ENCODE data around the gene CPXM2. TPM values are rescaled to one million over a fixed set of nuclear protein-coding genes. Genes with fewer than 3 reads are reported as not detected.

The CPXM2 gene
- polyA plus RNA-seq, 3 donors = not detected

GRCh38 chr10:123909866-123910265 is 18.3 kb upstream of the CPXM2 start:
- no peaks in the 10 kb centered on the region for H3K36me3 ChIP-seq (replicated peaks in 1 of 2; ENCODE audit: control insufficient read depth in 1 of 2, insufficient read depth in 2 of 2, low read length in 2 of 2)
- no peak for TF ChIP-seq CTCF (IDR thresholded peaks at IDR 0.05)
- no peak overlapping the region for H3K27ac Mint-ChIP-seq
- intact Hi-C loops (cut with micrococcal nuclease) = no loop called here
- no peaks in the 10 kb centered on the region for H3K9me3 ChIP-seq (replicated peaks in 1 of 2; ENCODE audit: control insufficient read depth in 1 of 2, insufficient read depth in 1 of 2, low read length in 2 of 2)
- H3K36me3 Mint-ChIP-seq = no peaks in the 10 kb centered on the region
- no peaks in the 10 kb centered on the region for H3K27me3 ChIP-seq (ENCODE audit: control insufficient read depth in 2 of 2, insufficient read depth in 2 of 2, low read length in 2 of 2)
- H3K4me1 ChIP-seq (ENCODE audit: control insufficient read depth in 1 of 2, insufficient read depth in 2 of 2, low read length in 2 of 2) = peaks cover 6 to 10% of the 10 kb centered on the region in 2 donors
- 94% methylated on average over 8 of the region's 8 CpGs for WGBS (ENCODE audit: insufficient coverage)
- H3K27me3 Mint-ChIP-seq (ENCODE audit: low read depth in 3 of 3) = peaks cover 5 to 31% (median 9%) of the 10 kb centered on the region in 3 donors
- H2AFZ ChIP-seq (ENCODE audit: insufficient read depth, low read depth, low read length, poor library complexity, severe bottlenecking) = no peak overlapping the region
- H3K4me3 Mint-ChIP-seq = no peak overlapping the region
- DNase-seq = no peak
- no peaks in the 10 kb centered on the region for H3K79me2 ChIP-seq (ENCODE audit: insufficient read depth, low read length)
- peaks cover 13% of the 10 kb centered on the region for H3K4me1 Mint-ChIP-seq
- H3K27ac ChIP-seq (ENCODE audit: low read depth in 1 of 2, low read length in 2 of 2) = no peak overlapping the region
- H4K20me1 ChIP-seq (ENCODE audit: insufficient read depth, low read length) = no peaks in the 10 kb centered on the region
- no peak overlapping the region for H3K9ac ChIP-seq (ENCODE audit: insufficient read depth, low read length, poor library complexity, severe bottlenecking)
- H3K9me3 Mint-ChIP-seq = peaks cover 0 to 2% (median 0%) of the 10 kb centered on the region in 7 donors
- H3K4me3 ChIP-seq (replicated peaks in 1 of 3; ENCODE audit: low read depth in 2 of 3, low read length in 3 of 3) = no peak overlapping the region
- no peak overlapping the region for H3K4me2 ChIP-seq (replicated peaks; ENCODE audit: extremely low read depth, low read length, poor library complexity, severe bottlenecking)

- 47% methylated on average over 5 of the region's 5 CpGs for WGBS (ENCODE audit: insufficient coverage)
- no peak overlapping the region for H3K9ac ChIP-seq (ENCODE audit: insufficient read depth, low read length, poor library complexity, severe bottlenecking)
- H3K27ac Mint-ChIP-seq = no peak overlapping the region
- TF ChIP-seq CTCF (IDR thresholded peaks at IDR 0.05) = no peak
- DNase-seq = no peak
- H4K20me1 ChIP-seq (ENCODE audit: insufficient read depth, low read length) = no peaks in the 10 kb centered on the region
- peaks cover 13% of the 10 kb centered on the region for H3K4me1 Mint-ChIP-seq
- H3K4me2 ChIP-seq (replicated peaks; ENCODE audit: extremely low read depth, low read length, poor library complexity, severe bottlenecking) = no peak overlapping the region
- peaks cover 0 to 2% (median 0%) of the 10 kb centered on the region in 7 donors for H3K9me3 Mint-ChIP-seq
- no peak overlapping the region for H2AFZ ChIP-seq (ENCODE audit: insufficient read depth, low read depth, low read length, poor library complexity, severe bottlenecking)
- H3K4me3 Mint-ChIP-seq = no peak overlapping the region
- H3K27me3 ChIP-seq (ENCODE audit: control insufficient read depth in 2 of 2, insufficient read depth in 2 of 2, low read length in 2 of 2) = no peaks in the 10 kb centered on the region
- no peaks in the 10 kb centered on the region for H3K36me3 ChIP-seq (replicated peaks in 1 of 2; ENCODE audit: control insufficient read depth in 1 of 2, insufficient read depth in 2 of 2, low read length in 2 of 2)
- H3K4me3 ChIP-seq (replicated peaks in 1 of 3; ENCODE audit: low read depth in 2 of 3, low read length in 3 of 3) = no peak overlapping the region
- intact Hi-C loops (cut with micrococcal nuclease) = no loop called here
- peaks cover 5 to 28% (median 9%) of the 10 kb centered on the region in 3 donors for H3K27me3 Mint-ChIP-seq (ENCODE audit: low read depth in 3 of 3)
- H3K27ac ChIP-seq (ENCODE audit: low read depth in 1 of 2, low read length in 2 of 2) = no peak overlapping the region
- H3K4me1 ChIP-seq (ENCODE audit: control insufficient read depth in 1 of 2, insufficient read depth in 2 of 2, low read length in 2 of 2) = peaks cover 6 to 10% of the 10 kb centered on the region in 2 donors
- no peaks in the 10 kb centered on the region for H3K79me2 ChIP-seq (ENCODE audit: insufficient read depth, low read length)
- no peaks in the 10 kb centered on the region for H3K9me3 ChIP-seq (replicated peaks in 1 of 2; ENCODE audit: control insufficient read depth in 1 of 2, insufficient read depth in 1 of 2, low read length in 2 of 2)
- H3K36me3 Mint-ChIP-seq = no peaks in the 10 kb centered on the region
These were observed 17.8 kb upstream of the CPXM2 start for GRCh38 chr10:123909426-123909825.
